T-helper 2 cell treated with Interferon-gamma antibody and Interleukin-4, amounts not matched to agents 100 ng/mL and 5 ng/mL, for 36 hours (primary cell): ENCODE measurements around the gene TBC1D17. TPM values are rescaled to one million over a fixed set of nuclear protein-coding genes. Genes with fewer than 3 reads are reported as not detected.

Source experiments
- intact Hi-C: fragments of 100-400 bp; cut with micrococcal nuclease; formaldehyde crosslinking; loops from one replicate; pipeline ENCODE4 v1.15.1; 2023
- total RNA-seq: library from RNA; stranded (reverse); gene quantifications from 2 replicates; pipeline ENCODE4 v1.2.3, GENCODE V29; 2022

The TBC1D17 gene
- total RNA-seq, 1 donor from 2014 or later: 22.9 TPM

GRCh38 chr19:49847731-49848696, 29.5 kb upstream of the TBC1D17 start:
- intact Hi-C loops: no loop called here

GRCh38 chr19:49848938-49849337, 28.6 kb upstream of the TBC1D17 start:
- intact Hi-C loops: no loop called here

- intact Hi-C loops: loop anchor here (1.0 to 2.0 kb wide), 4 partner anchors 18 to 209 kb away; partner anchors contain the start of genes PNKP and RRAS
Measured at GRCh38 chr19:49849433-49850220, 27.9 kb upstream of the TBC1D17 start.

- intact Hi-C loops: loop anchor here (1.0 to 2.0 kb wide), 4 partner anchors 17 to 209 kb away; partner anchors contain the start of genes PNKP and RRAS
Measured at GRCh38 chr19:49850221-49850486, 27.3 kb upstream of the TBC1D17 start.

GRCh38 chr19:49850487-49851342, 26.8 kb upstream of the TBC1D17 start, which contains the start of gene PTOV1:
Gene PTOV1 (plus strand): TSS chr19:49851159.
- intact Hi-C loops: loop anchor here (1.0 to 2.0 kb wide), 4 partner anchors 17 to 210 kb away; partner anchors contain the start of genes PNKP and RRAS

GRCh38 chr19:49851456-49852259, 25.8 kb upstream of the TBC1D17 start:
- intact Hi-C loops: loop anchor here (2.0 kb wide), 1 partner anchor 211 kb away; the partner anchor contains the start of gene RRAS

- intact Hi-C loops: no loop called here
Measured at GRCh38 chr19:49852631-49853126, 24.8 kb upstream of the TBC1D17 start.

- intact Hi-C loops: no loop called here
Measured at GRCh38 chr19:49853852-49854377, 23.6 kb upstream of the TBC1D17 start.

GRCh38 chr19:49854378-49855263, 22.9 kb upstream of the TBC1D17 start:
- intact Hi-C loops: no loop called here

GRCh38 chr19:49855277-49855675, 22.2 kb upstream of the TBC1D17 start:
- intact Hi-C loops: no loop called here

- intact Hi-C loops: no loop called here
Measured at GRCh38 chr19:49855676-49856573, 21.6 kb upstream of the TBC1D17 start.

GRCh38 chr19:49856574-49857021, 20.9 kb upstream of the TBC1D17 start:
- intact Hi-C loops: no loop called here

- intact Hi-C loops: no loop called here
Measured at GRCh38 chr19:49857061-49857837, 20.3 kb upstream of the TBC1D17 start.

- intact Hi-C loops: no loop called here
Measured at GRCh38 chr19:49857838-49858087, 19.7 kb upstream of the TBC1D17 start.

GRCh38 chr19:49858088-49858985, 19.2 kb upstream of the TBC1D17 start:
- intact Hi-C loops: no loop called here
